GM12874 (cell line): ENCODE measurements around the gene JADE3.

Experiments
- CTCF ChIP-seq: IDR thresholded peaks from 2 replicates; pipeline ENCODE4 v1.5.1; 2011; ENCODE audit warnings: low read depth, mild to moderate bottlenecking, control low read depth, low read length, moderate library complexity; ENCODE audit not compliant: insufficient read depth

The JADE3 gene

DNA sequence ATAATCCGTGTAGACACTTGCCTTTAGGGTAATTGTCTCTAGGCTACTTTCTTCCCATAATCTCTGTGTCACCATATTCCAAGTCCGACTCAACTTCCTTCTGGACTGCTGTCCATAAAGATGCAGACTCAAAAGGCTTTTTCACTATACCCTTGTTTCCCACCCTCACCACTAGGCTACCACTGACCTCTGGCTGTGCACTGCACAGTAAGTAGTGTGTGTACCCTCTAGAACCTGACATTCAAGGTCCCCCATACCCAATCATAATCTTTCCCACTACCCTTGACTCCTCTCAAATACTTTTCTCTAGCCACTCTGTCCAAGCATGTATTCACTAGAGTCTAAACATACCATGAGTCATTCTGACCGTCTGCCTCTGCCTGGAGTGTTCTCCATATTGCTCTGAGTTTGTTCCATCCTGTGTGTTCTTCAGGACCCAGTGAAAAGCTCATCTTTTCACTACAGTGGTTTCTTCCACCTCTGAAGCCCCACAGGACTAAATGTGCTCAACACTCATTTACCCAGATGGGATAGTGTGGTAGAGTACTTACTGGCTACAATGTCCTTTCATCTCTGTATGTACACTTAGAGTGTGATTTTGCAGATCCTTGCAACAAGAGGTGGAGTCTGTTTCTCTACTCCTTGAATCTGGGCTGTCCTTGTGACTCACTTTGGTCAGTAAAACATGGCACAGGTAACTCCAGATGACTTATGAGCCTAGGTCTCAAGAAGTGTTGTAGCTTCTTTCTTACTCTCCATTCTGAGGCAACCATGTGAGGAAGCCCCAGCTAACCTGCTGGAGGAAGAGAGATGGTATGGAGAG lies 17.4 kb downstream of the JADE3 start:
- no peak for TF ChIP-seq CTCF

DNA sequence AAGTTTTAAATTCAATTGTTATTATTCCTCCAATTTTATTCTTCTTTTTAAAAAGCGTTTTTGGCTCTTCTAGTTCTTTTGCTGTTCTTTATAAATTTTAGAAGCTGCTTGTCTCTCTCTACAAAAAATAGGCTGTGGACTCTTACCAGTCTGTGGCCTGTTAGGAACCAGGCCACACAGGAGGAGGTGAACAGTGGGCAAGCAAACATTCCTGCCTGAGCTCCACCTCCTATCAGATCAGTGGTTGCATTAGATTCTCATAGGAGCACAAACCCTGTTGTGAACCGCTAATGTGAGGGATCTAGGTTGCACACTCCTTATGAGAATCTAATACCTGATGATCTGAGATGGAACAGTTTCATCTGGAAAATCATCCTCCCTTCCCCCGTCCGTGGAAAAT lies 23.1 kb downstream of the JADE3 start:
- TF ChIP-seq CTCF = no peak

DNA sequence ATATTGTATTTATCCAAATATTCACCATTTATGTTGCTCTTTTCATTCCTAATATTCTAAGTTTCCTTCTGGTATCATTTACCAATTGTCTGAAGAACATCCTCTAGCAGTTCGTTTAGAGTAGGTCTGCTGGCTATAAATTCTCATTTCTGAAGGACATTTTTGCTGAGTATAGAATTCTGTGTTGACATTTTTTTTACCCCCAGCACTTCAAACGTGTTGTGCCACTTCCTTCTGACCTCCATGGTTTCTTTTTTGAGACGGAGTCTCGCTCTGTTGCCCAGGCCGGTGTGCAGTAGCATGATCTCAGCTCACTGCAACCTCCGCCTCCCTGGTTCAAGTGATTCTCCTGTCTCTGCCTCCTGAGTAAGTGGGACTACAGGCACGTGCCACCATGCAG lies 26.4 kb downstream of the JADE3 start:
- TF ChIP-seq CTCF = no peak

DNA sequence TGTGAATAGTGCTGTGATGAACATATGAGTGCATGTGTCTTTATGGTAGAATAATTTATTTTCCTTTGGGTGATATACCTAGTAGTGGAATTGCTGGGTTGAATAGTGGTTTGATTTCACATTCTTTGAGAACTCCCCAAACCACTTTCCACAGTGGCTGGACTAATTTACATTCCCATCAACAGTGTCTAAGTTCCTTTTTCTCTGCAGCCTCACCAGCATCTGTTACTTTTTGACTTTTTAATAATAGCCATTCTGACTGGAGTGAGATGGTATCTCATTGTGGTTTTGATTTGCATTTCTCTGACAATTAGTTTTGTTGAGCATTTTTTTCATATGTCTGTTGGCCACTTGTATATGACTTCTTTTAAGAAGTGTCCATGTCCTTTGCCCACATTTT lies 29.1 kb downstream of the JADE3 start:
- TF ChIP-seq CTCF = no peak

DNA sequence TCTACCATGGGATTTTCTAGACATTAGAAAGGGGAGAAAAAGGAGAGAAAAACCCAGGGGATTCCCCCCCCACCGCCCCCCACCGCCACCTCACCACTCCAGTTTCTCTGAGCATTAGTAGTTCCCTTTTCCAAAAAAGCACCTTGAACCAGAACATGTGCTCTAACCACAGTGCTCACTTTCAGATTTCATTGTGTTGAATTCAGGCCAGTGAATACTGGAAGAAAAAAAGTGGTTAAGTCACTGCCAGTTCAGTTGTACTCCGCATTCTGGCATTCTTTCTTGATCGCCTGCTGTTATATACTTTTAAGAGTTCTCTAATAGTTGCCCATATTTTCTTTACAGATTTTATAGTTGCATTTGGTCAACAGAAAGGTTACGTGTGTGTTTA lies 40.9 kb downstream of the JADE3 start:
- no peak for TF ChIP-seq CTCF

GRCh38 chrX:46953597-46953996 lies 41.4 kb downstream of the JADE3 start:
- TF ChIP-seq CTCF = no peak

DNA sequence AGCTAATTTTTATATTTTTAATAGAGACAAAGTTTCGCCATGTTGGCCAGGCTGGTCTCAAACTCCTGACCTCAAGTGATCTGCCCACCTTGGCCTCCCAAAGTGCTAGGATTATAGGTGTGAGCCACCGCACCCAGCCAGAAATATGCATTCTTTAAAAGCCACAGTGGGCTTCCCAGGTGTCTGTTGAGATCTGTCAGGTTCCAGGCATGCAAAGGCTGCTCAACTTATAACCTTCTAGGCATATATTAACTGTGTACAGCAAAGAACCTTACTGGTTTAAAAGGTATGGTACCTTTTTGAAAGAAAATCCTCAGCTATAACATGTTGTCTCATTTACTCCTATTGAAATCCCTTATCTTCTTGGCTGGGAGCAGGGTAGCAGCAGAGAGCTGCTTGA lies 42.5 kb downstream of the JADE3 start:
- TF ChIP-seq CTCF = no peak
